ENCODE data around the gene JOSD2.

The JOSD2 gene

DNA sequence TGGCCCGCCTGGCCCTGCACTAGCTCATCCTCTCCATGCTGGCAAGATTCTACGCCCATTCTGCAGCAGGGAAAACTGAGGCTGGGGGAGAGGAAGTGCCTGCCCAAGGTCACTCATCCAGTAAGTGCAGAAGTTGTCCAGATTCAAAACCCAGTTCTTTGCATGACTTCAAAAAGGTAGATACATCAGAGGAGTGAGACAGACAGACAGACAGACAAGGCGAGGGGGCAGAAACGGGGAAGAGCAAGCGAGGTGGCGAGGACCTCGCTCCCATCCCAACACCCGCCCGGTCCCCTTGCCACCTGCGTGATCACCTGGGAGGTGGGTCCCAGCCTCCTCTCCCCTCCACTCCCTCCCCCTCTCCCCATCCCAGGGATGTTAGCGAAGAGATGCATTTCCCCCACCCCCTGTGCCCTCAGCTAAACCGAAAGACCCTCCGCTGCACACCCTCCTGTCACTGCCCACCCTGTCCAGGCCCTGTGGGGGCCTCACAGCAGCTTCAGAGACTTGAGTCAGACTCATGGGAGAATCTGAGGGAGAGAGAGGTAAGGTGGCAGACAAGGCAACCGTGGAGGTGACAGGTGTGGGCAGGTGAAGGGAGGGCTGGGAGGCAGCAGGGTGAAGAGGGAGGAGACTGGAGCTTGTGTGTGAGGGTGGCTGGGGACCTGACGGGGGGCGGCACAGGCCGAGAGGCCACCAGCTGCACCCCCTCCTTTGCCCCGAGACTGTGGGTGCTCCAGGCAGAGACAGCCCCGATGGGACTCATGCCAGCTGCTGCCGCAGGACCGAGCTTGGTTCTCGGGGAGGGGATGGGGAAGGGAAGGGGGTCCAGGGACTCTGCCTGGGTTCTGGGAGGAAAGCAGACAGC is 38.3 kb upstream of the JOSD2 start:
- peak overlapping the region in 7 of 11 experiments; percentile 83 to 93 (median 88); a peak in 11 of 22 replicates for H3K4me2 ChIP-seq
- H3K27me3 ChIP-seq: peaks cover 23 to 53% (median 40%) of the 10 kb centered on the region in 11 experiments; a peak in 21 of 22 replicates
- no peaks in the 10 kb centered on the region; a peak in 1 of 22 replicates for H4K20me1 ChIP-seq
- H3K36me3 ChIP-seq: no peaks in the 10 kb centered on the region
- H3K4me3 ChIP-seq: no peak overlapping the region
- peaks cover 19 to 74% (median 55%) of the 10 kb centered on the region in 10 experiments for H3K4me1 ChIP-seq
- H3K27ac ChIP-seq: no peak overlapping the region
- no peak for TF ChIP-seq Cebpa-rat (IDR thresholded peaks at IDR 0.05)
- no peaks in the 10 kb centered on the region for H3K9me3 ChIP-seq (replicated peaks in 1 of 11)
- no peak overlapping the region for H3K9ac ChIP-seq

DNA sequence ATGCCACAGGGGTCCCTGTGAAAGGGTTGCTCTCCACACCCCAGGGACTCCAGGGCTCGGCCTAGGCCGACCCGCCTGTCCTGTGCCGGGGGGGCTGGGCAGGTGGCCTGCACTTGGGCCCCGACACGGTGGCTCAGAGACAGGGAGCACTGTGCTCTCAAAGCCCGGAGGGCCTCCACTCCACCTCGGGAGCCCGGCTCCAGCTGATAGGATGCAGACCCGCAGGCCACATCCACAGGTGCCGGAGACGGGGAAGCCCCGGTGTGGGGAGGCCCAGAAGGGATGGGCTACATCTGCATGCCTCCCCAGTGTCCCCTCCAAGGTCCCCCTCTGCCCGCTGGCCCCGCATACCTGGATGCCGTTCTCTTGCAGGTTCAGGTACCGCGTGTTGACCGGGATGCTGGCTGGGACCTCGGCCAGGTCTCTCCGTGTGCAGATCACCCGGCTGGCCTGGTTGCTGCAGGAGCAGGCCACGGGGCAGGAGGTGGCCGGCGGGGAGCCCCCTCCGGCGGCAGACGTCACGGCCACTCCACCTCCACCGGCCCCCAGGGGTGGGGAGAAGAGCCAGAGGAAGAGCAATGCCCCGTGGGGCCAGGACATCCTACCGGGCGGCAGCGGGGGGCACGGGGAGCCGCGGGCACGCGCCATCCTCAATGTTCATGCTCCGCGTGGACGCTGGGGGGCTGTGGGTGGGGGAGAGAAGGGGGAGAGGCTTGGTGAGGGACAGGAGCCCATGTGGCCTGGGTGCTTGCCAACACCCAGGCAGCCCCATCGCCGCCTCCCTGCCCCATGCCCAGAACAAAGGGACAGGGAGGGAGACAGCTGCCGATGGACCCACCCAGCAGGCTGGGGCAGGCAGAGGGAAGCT is 37.4 kb upstream of the JOSD2 start:
- no peaks in the 10 kb centered on the region for H3K36me3 ChIP-seq
- TF ChIP-seq Cebpa-rat (IDR thresholded peaks at IDR 0.05): no peak
- H3K9ac ChIP-seq: peak overlapping the region in 5 of 11 experiments; percentile 9 to 70 (median 46); a peak in 5 of 22 replicates
- H3K4me2 ChIP-seq: peak overlapping the region; percentile 28 to 93 (median 84); a peak in 20 of 22 replicates
- H4K20me1 ChIP-seq: no peaks in the 10 kb centered on the region; a peak in 1 of 22 replicates
- peaks cover 23 to 53% (median 40%) of the 10 kb centered on the region in 11 experiments; a peak in 21 of 22 replicates for H3K27me3 ChIP-seq
- no peak overlapping the region for H3K27ac ChIP-seq
- H3K9me3 ChIP-seq (replicated peaks in 1 of 11): no peaks in the 10 kb centered on the region
- H3K4me1 ChIP-seq: peaks cover 19 to 78% (median 59%) of the 10 kb centered on the region in 10 experiments
- H3K4me3 ChIP-seq: no peak overlapping the region

DNA sequence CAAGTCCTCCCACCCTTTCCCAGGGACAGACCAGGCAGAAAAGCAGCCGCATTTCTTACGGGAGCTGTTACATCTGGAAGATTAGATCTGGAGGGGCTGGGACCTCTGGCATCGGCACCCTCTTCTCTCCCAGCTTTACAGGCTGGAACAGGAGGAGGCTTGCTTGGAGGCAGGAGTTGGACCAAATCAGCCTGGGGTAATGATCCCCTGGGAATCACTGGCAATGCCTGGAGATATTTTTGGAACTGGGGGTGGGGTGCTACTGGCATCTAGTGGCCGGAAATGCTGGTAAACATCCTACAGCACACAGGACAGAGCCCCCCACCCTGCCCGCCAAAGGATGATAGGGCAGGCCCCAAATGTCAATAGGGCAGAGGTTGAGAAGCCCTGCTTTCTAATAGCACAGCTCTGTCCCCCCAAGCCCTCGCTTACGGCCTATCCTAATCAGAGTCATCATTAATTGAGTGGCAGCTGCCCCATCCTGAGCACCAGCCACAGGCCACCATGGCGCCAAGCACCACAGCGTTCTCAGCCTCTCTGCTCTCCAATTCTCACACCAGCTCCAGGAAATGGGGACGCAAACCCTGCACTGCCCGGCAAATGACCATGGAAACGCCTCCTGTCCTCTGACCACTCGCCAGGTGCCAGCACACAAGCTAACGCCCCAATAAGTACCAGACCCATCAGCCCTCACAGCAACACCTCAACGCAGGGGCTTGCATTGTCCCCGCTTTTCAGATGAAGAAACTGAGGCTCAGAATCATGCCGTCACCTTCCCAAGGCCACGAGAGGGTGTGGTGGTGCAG is 36.6 kb upstream of the JOSD2 start:
- H3K4me2 ChIP-seq: peak overlapping the region; percentile 28 to 93 (median 84)
- peak overlapping the region in 9 of 11 experiments; percentile 8 to 70 (median 25); a peak in 11 of 22 replicates for H3K9ac ChIP-seq
- no peaks in the 10 kb centered on the region; a peak in 1 of 22 replicates for H4K20me1 ChIP-seq
- H3K27ac ChIP-seq: peak overlapping the region in 4 of 11 experiments; percentile 3 to 35 (median 31); a peak in 4 of 22 replicates
- peaks cover 21 to 86% (median 67%) of the 10 kb centered on the region in 10 experiments for H3K4me1 ChIP-seq
- H3K9me3 ChIP-seq (replicated peaks in 1 of 11): no peaks in the 10 kb centered on the region
- peaks cover 23 to 44% (median 34%) of the 10 kb centered on the region in 11 experiments; a peak in 21 of 22 replicates for H3K27me3 ChIP-seq
- TF ChIP-seq Cebpa-rat (IDR thresholded peaks at IDR 0.05): no peak
- H3K36me3 ChIP-seq: no peaks in the 10 kb centered on the region
- 0 out of 20 replicates have a peak overlapping the region, but pooled peaks of 1 of the 10 experiments have one; percentile 14 for H3K4me3 ChIP-seq

DNA sequence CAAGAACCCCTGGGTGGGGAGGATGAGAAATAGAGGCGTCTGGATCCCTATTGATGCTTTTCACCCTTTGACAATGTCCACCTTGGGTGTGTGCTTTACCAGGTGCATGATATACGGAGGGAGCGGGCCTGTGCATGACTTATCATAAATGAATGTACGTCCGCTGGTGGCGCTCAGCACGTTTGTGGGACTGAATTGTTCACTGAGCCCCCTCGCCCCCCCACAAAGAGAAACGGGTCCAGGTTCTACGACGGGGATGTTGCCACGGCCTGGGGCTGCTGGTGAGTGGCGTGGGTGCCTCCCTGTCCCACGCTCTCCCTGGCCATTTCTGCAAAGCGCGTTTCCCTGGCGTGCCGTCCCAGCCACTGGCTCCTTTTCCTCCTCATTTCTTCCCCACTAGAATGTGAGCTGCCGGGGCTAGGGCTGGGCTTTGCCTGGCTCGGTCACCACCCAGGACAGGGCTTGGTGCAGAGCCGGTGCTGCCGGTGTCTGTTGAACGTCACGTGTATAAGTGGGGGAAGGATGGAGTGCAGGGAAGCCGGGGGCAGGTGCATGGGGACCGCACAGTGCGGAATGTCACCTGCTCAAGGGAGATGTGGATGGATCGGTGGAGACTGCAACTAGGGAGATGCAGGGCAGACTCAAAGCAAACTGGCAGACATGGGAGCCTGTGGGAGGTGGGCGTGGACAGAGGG is 35.7 kb upstream of the JOSD2 start:
- peaks cover 15 to 88% (median 72%) of the 10 kb centered on the region in 10 experiments for H3K4me1 ChIP-seq
- no peaks in the 10 kb centered on the region for H3K9me3 ChIP-seq (replicated peaks in 1 of 11)
- H3K4me3 ChIP-seq: no peak overlapping the region
- H3K4me2 ChIP-seq: peak overlapping the region in 10 of 11 experiments; percentile 42 to 93 (median 85); a peak in 19 of 22 replicates
- peaks cover 18 to 35% (median 25%) of the 10 kb centered on the region in 11 experiments; a peak in 21 of 22 replicates for H3K27me3 ChIP-seq
- H3K9ac ChIP-seq: peak overlapping the region in 6 of 11 experiments; percentile 12 to 70 (median 46); a peak in 8 of 22 replicates
- TF ChIP-seq Cebpa-rat (IDR thresholded peaks at IDR 0.05): no peak
- H3K36me3 ChIP-seq: no peaks in the 10 kb centered on the region
- H4K20me1 ChIP-seq: no peaks in the 10 kb centered on the region; a peak in 1 of 22 replicates
- peak overlapping the region in 4 of 11 experiments; percentile 3 to 35 (median 31); a peak in 4 of 22 replicates for H3K27ac ChIP-seq

DNA sequence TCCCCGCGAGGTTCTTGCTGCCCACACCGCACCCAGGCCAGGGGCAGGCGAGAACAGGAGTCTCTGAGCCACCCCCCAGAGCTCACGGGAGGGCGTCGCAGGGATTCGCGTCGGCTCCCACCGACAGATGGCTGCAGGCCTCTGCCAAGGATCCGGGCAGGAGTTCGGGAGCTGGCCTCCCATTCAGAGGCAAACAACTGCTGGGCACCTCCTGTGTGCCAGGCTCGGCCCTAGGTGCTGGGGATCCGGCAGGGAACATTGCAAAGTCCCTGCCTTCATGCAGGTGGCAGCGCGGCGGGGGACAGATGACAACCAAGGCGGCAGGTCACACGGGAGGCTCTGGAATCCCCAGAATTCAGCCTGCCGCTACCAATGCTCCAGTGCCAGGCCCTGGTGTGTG is 32.0 kb upstream of the JOSD2 start:
- peak overlapping the region in 2 of 11 experiments; percentile 14 to 29; a peak in 3 of 22 replicates for H3K9ac ChIP-seq
- no peak overlapping the region for H3K4me3 ChIP-seq
- H3K4me2 ChIP-seq: peak overlapping the region in 9 of 11 experiments; percentile 13 to 88 (median 72); a peak in 15 of 22 replicates
- H3K9me3 ChIP-seq (replicated peaks in 1 of 11): no peaks in the 10 kb centered on the region
- H4K20me1 ChIP-seq: no peaks in the 10 kb centered on the region
- peaks cover 9 to 63% (median 60%) of the 10 kb centered on the region in 10 experiments for H3K4me1 ChIP-seq
- 0 out of 22 replicates have a peak, but pooled peaks cover 0 to 6% (median 0%) of the 10 kb centered on the region in 11 experiments for H3K27me3 ChIP-seq
- no peak for TF ChIP-seq Cebpa-rat (IDR thresholded peaks at IDR 0.05)
- H3K27ac ChIP-seq: peak overlapping the region in 2 of 11 experiments; percentile 2 to 17; a peak in 1 of 22 replicates
- H3K36me3 ChIP-seq: no peaks in the 10 kb centered on the region

DNA sequence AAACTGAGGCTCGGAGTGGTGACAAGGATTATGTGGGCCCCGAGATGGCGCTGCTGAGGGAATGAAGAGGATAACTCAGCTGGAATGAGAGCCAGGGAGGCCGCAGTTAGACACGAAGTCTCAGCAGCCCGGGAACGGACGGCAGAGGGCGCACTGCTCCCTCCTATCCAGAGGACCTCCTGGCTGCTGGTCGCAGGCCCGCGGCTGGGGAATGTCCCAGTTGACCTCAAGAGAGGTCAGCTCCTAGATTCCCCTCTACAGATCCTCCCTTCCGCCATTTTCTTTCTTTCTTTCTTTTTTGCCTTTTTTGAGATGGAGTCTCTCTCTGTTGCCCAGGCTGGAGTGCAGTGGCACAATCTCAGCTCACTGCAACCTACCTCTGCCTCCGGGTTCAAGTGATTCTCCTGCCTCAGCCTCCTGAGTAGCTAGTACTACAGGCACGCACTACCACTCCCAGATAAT is 26.8 kb upstream of the JOSD2 start:
- peaks cover 0 to 32% (median 25%) of the 10 kb centered on the region in 10 experiments; a peak in 17 of 20 replicates for H3K4me1 ChIP-seq
- H4K20me1 ChIP-seq: no peaks in the 10 kb centered on the region
- H3K9ac ChIP-seq: no peak overlapping the region
- H3K4me2 ChIP-seq: no peak overlapping the region
- H3K4me3 ChIP-seq: no peak overlapping the region
- H3K36me3 ChIP-seq: peaks cover 0 to 6% (median 0%) of the 10 kb centered on the region in 11 experiments; a peak in 1 of 22 replicates
- no peak for TF ChIP-seq Cebpa-rat (IDR thresholded peaks at IDR 0.05)
- H3K27me3 ChIP-seq: 0 out of 22 replicates have a peak, but pooled peaks cover 0 to 6% (median 0%) of the 10 kb centered on the region in 11 experiments
- no peak overlapping the region for H3K27ac ChIP-seq
- H3K9me3 ChIP-seq (replicated peaks in 1 of 11): peaks cover 11 to 17% (median 15%) of the 10 kb centered on the region in 11 experiments

DNA sequence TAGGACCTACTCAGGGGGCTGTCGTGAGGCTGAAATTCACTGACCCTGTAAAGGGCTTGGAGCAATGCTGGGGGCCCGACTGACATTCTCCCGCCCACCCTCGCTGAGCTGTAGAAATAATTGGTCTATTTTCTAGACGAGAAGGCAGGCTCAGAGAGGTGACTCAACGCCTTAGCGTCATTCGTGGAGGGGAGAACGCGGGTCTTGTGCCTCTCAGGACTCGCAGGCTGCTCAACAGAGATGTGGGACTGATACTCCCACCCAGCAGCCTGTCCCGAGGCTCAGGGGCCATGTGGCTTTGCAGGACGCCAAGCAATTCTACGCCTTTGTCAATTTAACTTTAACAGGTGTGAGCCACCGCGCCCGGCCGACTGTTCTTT is 26.3 kb upstream of the JOSD2 start:
- H4K20me1 ChIP-seq: no peaks in the 10 kb centered on the region
- no peak overlapping the region for H3K9ac ChIP-seq
- TF ChIP-seq Cebpa-rat (IDR thresholded peaks at IDR 0.05): no peak
- H3K4me3 ChIP-seq: no peak overlapping the region
- H3K4me1 ChIP-seq: peaks cover 0 to 27% (median 20%) of the 10 kb centered on the region in 10 experiments; a peak in 17 of 20 replicates
- H3K27me3 ChIP-seq: 0 out of 22 replicates have a peak, but pooled peaks cover 0 to 6% (median 0%) of the 10 kb centered on the region in 11 experiments
- peaks cover 16 to 22% (median 20%) of the 10 kb centered on the region in 11 experiments for H3K9me3 ChIP-seq (replicated peaks in 1 of 11)
- no peak overlapping the region for H3K27ac ChIP-seq
- no peak overlapping the region for H3K4me2 ChIP-seq
- H3K36me3 ChIP-seq: peaks cover 0 to 6% (median 0%) of the 10 kb centered on the region in 11 experiments; a peak in 4 of 22 replicates
